GM19023 (cell line): ENCODE measurements around the gene OSBPL10.
A peak's percentile ranks its signal among the peaks of the same experiment; 100 is the strongest.
"Not testable (repeated sequence)": the region's sequence is repeated elsewhere in the genome, so short reads cannot be mapped to it uniquely, and the experiment has no call there.

Experiments used
- ATAC-seq: cut with Tn5 transposase; IDR thresholded peaks from one replicate; pipeline ENCODE4 v1.9.1; 2021; ENCODE audit warnings: mild to moderate bottlenecking, moderate library complexity; ENCODE audit not compliant: unreplicated experiment

Gene OSBPL10

GRCh38 chr3:31981206-31982181 is at the start of gene OSBPL10, which contains the start of gene ZNF860:
Gene OSBPL10 (minus strand): TSS chr3:31981262. CDS start chr3:31981179, 83 bp downstream.
Gene ZNF860 (plus strand): TSS chr3:31981750. CDS start chr3:31989080, 7,330 bp downstream.
- peak; percentile 24 for ATAC-seq

GRCh38 chr3:32026593-32026992 is 45.5 kb upstream of the OSBPL10 start:
- no peak for ATAC-seq

GRCh38 chr3:32022947-32023346 is 41.9 kb upstream of the OSBPL10 start:
- ATAC-seq, result no peak

GRCh38 chr3:32021748-32022147 is 40.7 kb upstream of the OSBPL10 start:
- ATAC-seq, result no peak

GRCh38 chr3:32021155-32021554 is 40.1 kb upstream of the OSBPL10 start:
- ATAC-seq, result no peak

- no peak for ATAC-seq
Observed at GRCh38 chr3:32018757-32019564, 37.9 kb upstream of the OSBPL10 start.

- ATAC-seq, result no peak
Observed at GRCh38 chr3:32017286-32017685, 36.2 kb upstream of the OSBPL10 start.

GRCh38 chr3:32015638-32016037 is 34.6 kb upstream of the OSBPL10 start:
- ATAC-seq, result not testable (repeated sequence)

- ATAC-seq, result not testable (repeated sequence)
Observed at GRCh38 chr3:32010699-32011098, 29.6 kb upstream of the OSBPL10 start.

GRCh38 chr3:32009957-32010356 is 28.9 kb upstream of the OSBPL10 start:
- no peak for ATAC-seq

GRCh38 chr3:32009101-32009500 is 28.0 kb upstream of the OSBPL10 start:
- no peak for ATAC-seq

GRCh38 chr3:32004113-32004765 is 23.2 kb upstream of the OSBPL10 start:
- ATAC-seq, result no peak

- ATAC-seq, result no peak
Observed at GRCh38 chr3:32003380-32003779, 22.3 kb upstream of the OSBPL10 start.

GRCh38 chr3:32002561-32003368 is 21.7 kb upstream of the OSBPL10 start:
- ATAC-seq, result no peak

GRCh38 chr3:32000877-32001276 is 19.8 kb upstream of the OSBPL10 start:
- no peak for ATAC-seq

- no peak for ATAC-seq
Observed at GRCh38 chr3:31999907-32000439, 18.9 kb upstream of the OSBPL10 start.

GRCh38 chr3:31997500-31997899 is 16.4 kb upstream of the OSBPL10 start:
- ATAC-seq, result no peak

- no peak for ATAC-seq
Observed at GRCh38 chr3:31996195-31996594, 15.1 kb upstream of the OSBPL10 start.

- not testable (repeated sequence) for ATAC-seq
Observed at GRCh38 chr3:31995026-31995425, 14.0 kb upstream of the OSBPL10 start.

- no peak for ATAC-seq
Observed at GRCh38 chr3:31993843-31994242, 12.8 kb upstream of the OSBPL10 start.
